Gastrocnemius medialis (tissue), 4 donors: ENCODE results near the gene SCP2.

Experiments
- POLR2A ChIP-seq, 2 donors: fragments of 450-650 bp; IDR thresholded peaks; one replicate each; pipeline ENCODE4 v1.6.1; 2017; ENCODE audit warnings: antibody characterized with exemption in 2 of 2, mild to moderate bottlenecking in 2 of 2, moderate library complexity in 2 of 2
- TF ChIP-seq, protein P1 (sequence below), 5 experiments: fragments of 450-650 bp in 3 of 5; fragments of 200-600 bp in 2 of 5; sonication (generic) in 2 of 5; IDR thresholded peaks in 4 of 5; conservative IDR thresholded peaks in 1 of 5; 1 replicate in 4 of 5; 2 replicates in 1 of 5; pipeline ENCODE4 v1.5.1; 2016 to 2019; ENCODE audit warnings: antibody characterized with exemption in 5 of 5, mild to moderate bottlenecking in 3 of 5, moderate library complexity in 3 of 5

- TF ChIP-seq, protein P1, sequence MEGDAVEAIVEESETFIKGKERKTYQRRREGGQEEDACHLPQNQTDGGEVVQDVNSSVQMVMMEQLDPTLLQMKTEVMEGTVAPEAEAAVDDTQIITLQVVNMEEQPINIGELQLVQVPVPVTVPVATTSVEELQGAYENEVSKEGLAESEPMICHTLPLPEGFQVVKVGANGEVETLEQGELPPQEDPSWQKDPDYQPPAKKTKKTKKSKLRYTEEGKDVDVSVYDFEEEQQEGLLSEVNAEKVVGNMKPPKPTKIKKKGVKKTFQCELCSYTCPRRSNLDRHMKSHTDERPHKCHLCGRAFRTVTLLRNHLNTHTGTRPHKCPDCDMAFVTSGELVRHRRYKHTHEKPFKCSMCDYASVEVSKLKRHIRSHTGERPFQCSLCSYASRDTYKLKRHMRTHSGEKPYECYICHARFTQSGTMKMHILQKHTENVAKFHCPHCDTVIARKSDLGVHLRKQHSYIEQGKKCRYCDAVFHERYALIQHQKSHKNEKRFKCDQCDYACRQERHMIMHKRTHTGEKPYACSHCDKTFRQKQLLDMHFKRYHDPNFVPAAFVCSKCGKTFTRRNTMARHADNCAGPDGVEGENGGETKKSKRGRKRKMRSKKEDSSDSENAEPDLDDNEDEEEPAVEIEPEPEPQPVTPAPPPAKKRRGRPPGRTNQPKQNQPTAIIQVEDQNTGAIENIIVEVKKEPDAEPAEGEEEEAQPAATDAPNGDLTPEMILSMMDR (IDR thresholded peaks at IDR 0.05 in 4 of 5, conservative IDR thresholded peaks at IDR 0.05 in 1 of 5) = no peak
- TF ChIP-seq POLR2A (IDR thresholded peaks at IDR 0.05) = no peak
These were observed 46.9 kb upstream of the SCP2 start for GRCh38 chr1:52880206-52880605.
